ENCODE results near the gene GPC5.
"Not testable (repeated sequence)": the region's sequence is repeated elsewhere in the genome, so short reads cannot be mapped to it uniquely, and the experiment has no call there.

Gene GPC5

GRCh38 chr13:92806215-92806614 lies 1407.8 kb downstream of the GPC5 start:
- DNase-seq = no peak

GRCh38 chr13:92807353-92807752 lies 1408.9 kb downstream of the GPC5 start:
- DNase-seq = no peak

GRCh38 chr13:92807966-92808365 lies 1409.5 kb downstream of the GPC5 start:
- DNase-seq = no peak

DNA sequence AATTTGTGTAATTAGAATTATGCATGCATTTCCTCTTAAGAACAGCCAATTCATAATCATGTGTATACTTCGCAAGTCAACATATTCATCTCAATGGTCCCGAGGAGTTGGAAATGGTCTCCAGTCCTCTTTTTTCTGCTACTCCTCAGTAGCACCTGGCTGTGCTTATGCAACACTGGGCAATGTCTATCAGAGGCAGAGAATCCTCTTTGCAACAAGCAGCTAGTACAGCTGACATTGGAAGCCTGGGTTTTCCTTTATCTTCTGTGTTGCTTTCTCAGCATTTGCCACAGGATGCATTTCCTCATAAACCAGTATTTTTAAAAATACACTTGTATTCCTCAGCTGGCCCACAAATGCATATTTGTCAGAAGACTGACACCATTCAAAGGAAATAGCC lies 1422.9 kb downstream of the GPC5 start:
- peak; percentile 21 for DNase-seq

GRCh38 chr13:92823059-92823458 lies 1424.6 kb downstream of the GPC5 start:
- DNase-seq = peak; percentile 56

GRCh38 chr13:92825938-92826596 lies 1427.6 kb downstream of the GPC5 start:
- no peak for DNase-seq

GRCh38 chr13:92827503-92827902 lies 1429.1 kb downstream of the GPC5 start:
- no peak for DNase-seq

- no peak for DNase-seq
These were observed 1431.5 kb downstream of the GPC5 start for GRCh38 chr13:92829930-92830329.

DNA sequence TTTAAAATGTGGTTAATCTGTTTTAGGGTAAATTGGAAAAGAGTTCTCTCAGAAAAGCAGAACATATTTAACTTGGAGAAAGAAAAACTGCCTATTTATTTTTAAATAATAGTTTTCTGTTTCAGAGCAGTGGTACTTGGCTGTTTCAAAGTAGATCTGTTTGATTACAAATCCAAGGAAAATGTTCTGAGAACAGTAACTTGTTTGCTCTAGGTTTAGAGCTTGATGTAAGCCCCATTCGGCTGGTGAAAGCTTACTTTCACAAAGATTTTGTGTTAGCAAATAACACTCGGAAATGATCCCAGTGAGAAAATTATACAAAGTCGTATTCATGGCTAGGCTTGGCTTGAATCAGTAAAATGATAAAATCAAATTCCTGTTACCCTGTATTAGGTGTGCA lies 1432.4 kb downstream of the GPC5 start:
- no peak for DNase-seq

DNA sequence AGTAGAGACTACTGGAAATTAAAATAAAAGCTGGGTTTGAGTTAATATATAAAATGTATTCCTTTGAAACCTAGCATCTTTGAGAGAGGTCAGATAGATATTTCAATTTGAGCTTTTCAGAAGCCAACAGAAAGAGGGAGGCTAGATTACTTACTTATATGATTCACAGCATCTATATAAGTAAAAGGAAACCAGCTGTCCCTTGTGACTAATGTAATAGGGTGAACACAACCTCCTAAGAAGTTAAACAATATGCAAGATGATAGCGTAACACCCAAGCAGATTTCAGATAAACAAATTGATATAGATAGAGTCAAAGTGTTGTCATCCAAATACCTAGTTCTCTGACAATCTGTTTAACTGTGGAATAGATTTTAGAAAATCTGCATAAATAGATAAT lies 1434.7 kb downstream of the GPC5 start:
- no peak for DNase-seq

DNA sequence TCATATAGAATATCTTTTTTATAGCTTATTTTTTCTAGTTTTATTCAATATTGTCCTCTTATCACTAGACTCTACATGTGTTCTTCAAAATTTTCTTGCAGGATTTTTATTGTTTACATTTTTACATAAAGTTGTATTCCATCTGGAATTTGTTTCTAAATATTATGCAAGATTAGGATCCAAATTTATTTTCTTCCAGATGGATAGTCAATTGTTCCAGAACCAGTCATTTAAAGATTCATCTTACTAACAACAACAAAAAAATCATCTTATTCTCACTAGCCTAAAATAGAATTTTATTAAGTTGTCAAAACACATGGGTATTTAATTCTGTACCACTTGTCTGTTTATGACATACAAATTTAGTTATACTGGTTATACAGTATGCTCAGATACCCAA lies 1437.8 kb downstream of the GPC5 start:
- DNase-seq = no peak

GRCh38 chr13:92838786-92839185 lies 1440.4 kb downstream of the GPC5 start:
- no peak for DNase-seq

GRCh38 chr13:92842145-92842544 lies 1443.7 kb downstream of the GPC5 start:
- no peak for DNase-seq

DNA sequence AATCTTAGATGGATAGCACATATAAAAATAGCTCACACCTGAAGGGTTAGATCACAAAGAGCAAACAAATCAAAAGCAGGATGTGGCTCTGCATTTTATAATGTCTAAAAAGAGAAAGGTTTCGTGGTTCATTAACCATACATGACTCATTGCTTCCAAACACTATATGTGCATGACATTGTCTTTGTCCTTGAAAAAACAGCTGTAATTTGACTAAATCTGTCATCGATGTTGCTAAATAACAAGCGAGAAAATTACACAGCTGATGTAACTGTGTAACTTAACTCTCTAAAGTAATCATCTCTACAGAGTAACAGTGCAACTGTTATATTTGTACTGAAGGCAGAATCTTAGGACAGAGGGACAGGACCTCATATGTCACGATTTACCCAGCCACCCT lies 1445.1 kb downstream of the GPC5 start:
- peak; percentile 12 for DNase-seq

- no peak for DNase-seq
These were observed 1451.0 kb downstream of the GPC5 start for GRCh38 chr13:92849381-92849780.

- DNase-seq = peak; percentile 28
These were observed 1466.3 kb downstream of the GPC5 start for GRCh38 chr13:92864584-92865284.

GRCh38 chr13:92873029-92873428 lies 1474.6 kb downstream of the GPC5 start:
- no peak for DNase-seq

GRCh38 chr13:92886535-92887077 lies 1488.2 kb downstream of the GPC5 start:
- no peak for DNase-seq

- DNase-seq = no peak
These were observed 1496.0 kb downstream of the GPC5 start for GRCh38 chr13:92894447-92894846.

- DNase-seq = peak; percentile 37
These were observed 1498.4 kb downstream of the GPC5 start for GRCh38 chr13:92896842-92897241.

- not testable (repeated sequence) for DNase-seq
These were observed 1500.5 kb downstream of the GPC5 start for GRCh38 chr13:92898946-92899345.

GRCh38 chr13:92900446-92900845 lies 1502.0 kb downstream of the GPC5 start:
- DNase-seq = no peak

DNA sequence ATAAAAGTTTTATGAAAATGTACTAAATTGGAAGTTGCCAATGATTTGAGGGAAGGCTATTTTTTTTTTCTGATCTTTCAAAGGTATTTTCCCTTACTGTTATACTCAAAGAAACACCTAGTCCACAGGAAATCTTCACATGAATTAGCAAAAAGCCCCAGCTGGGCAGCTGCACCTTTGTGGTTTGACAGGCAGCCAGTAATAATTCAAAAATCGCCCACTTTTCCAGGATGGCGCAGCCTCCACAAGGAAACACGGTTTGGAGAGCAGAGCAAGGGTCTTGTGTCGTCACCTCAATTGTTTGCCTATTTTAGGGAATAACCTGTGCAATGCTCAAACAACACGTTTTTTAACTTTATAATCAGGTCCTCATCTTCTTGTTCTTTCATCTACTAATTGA lies 1503.3 kb downstream of the GPC5 start:
- no peak for DNase-seq

DNA sequence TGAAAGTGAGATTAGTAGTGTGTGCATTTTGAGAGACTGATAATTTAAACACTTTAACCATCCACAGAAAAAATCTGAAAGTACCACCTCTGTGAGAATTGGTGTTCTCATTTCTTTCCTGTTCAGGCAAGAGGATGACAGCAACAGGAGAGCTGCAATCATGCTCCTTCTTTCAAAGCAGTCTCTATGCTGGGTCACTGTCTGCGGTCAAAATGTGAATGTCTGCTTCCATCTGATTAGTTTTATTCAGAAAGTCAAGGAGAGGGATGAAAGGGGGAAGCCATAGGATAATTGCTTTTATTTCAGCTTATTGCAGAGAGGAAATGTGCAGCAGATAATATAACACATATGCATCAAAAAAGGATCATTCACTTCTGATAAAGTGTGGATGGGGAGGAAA lies 1514.2 kb downstream of the GPC5 start:
- no peak for DNase-seq

DNA sequence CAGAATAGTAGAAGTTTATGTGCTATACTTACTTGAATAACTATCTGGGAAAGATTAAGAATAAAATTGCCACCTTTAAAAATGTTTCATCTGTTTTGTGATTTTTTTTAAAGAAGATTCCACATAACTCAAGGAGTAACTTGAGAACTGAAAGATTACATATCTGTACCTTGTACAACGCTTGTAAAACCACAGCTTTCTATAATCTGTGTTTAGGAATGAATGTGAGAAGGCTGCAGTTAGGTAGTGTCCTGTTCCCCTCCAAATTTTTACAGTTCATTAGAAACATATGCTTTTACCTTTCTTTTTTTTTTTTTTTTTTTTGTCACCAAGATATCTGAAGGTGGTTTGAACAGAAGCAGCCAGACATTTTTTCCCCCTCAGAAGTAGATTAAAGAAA lies 1515.4 kb downstream of the GPC5 start:
- no peak for DNase-seq

All from NCI-H1105 (cell line).